ENCODE measurements around the gene TMEM154. TPM values are rescaled to one million over a fixed set of nuclear protein-coding genes. Genes with fewer than 3 reads are reported as not detected.

The TMEM154 gene
- total RNA-seq, 1 experiment from 2014 or later, result 23.3 TPM

GRCh38 chr4:152613841-152614721 lies 65.7 kb downstream of the TMEM154 start:
- BruUV-seq (replicated peaks), result no TSS peak
- TF ChIP-seq CTCF (IDR thresholded peaks at IDR 0.05; ENCODE audit: unreplicated experiment), result no peak

DNA sequence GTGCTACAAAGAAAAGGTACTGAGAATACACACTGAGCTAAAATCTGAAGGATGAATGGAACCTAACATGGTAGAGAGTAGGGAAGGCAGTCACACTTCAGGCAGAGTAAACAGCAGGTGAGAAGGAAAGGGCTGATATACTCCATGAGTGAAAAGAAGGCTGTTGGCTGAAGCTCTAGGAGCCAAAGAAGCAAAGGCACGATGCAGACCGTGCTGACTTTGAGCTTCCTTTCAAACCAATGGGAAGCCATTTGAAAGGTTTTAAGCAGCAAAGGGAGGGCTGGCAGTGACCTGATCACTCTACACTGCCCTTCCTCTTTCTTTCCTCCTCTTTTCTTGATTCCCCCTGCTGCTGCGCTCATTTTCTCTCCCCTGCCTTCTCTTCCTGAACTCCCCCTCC lies 66.4 kb downstream of the TMEM154 start:
- no peak overlapping the region for H3K27ac Mint-ChIP-seq (ENCODE audit: unreplicated experiment)
- H3K36me3 Mint-ChIP-seq (ENCODE audit: insufficient read depth, unreplicated experiment), result no peaks in the 10 kb centered on the region
- H3K27me3 Mint-ChIP-seq (ENCODE audit: unreplicated experiment), result no peaks in the 10 kb centered on the region
- no peak overlapping the region for H3K4me3 Mint-ChIP-seq (ENCODE audit: low read depth, unreplicated experiment)
- intact Hi-C loops (cut with micrococcal nuclease; ENCODE audit: unreplicated experiment), result no loop called here
- no TSS peak for BruUV-seq (replicated peaks)
- no peaks in the 10 kb centered on the region for H3K9me3 Mint-ChIP-seq (ENCODE audit: low read depth, unreplicated experiment)
- TF ChIP-seq CTCF (IDR thresholded peaks at IDR 0.05; ENCODE audit: unreplicated experiment), result no peak
- CTCF ChIA-PET, result no interaction called here
- no peak for DNase-seq
- H3K4me1 Mint-ChIP-seq (ENCODE audit: low read depth, unreplicated experiment), result peaks cover 3% of the 10 kb centered on the region

More at GRCh38 chr4:152613841-152614721, 65.7 kb downstream of the TMEM154 start:
- CTCF ChIA-PET, result no interaction called here
- no peak overlapping the region for H3K4me3 Mint-ChIP-seq (ENCODE audit: low read depth, unreplicated experiment)
- H3K27me3 Mint-ChIP-seq (ENCODE audit: unreplicated experiment), result no peaks in the 10 kb centered on the region
- H3K27ac Mint-ChIP-seq (ENCODE audit: unreplicated experiment), result no peak overlapping the region
- H3K9me3 Mint-ChIP-seq (ENCODE audit: low read depth, unreplicated experiment), result no peaks in the 10 kb centered on the region
- H3K4me1 Mint-ChIP-seq (ENCODE audit: low read depth, unreplicated experiment), result peaks cover 10% of the 10 kb centered on the region
- H3K36me3 Mint-ChIP-seq (ENCODE audit: insufficient read depth, unreplicated experiment), result no peaks in the 10 kb centered on the region
- intact Hi-C loops (cut with micrococcal nuclease; ENCODE audit: unreplicated experiment), result no loop called here
- DNase-seq, result no peak

- TF ChIP-seq CTCF (IDR thresholded peaks at IDR 0.05; ENCODE audit: unreplicated experiment), result no peak
- no TSS peak for BruUV-seq (replicated peaks)
- DNase-seq, result no peak
- H3K4me1 Mint-ChIP-seq (ENCODE audit: low read depth, unreplicated experiment), result no peaks in the 10 kb centered on the region
- H3K4me3 Mint-ChIP-seq (ENCODE audit: low read depth, unreplicated experiment), result no peak overlapping the region
- CTCF ChIA-PET, result no interaction called here
- intact Hi-C loops (cut with micrococcal nuclease; ENCODE audit: unreplicated experiment), result no loop called here
- no peaks in the 10 kb centered on the region for H3K27me3 Mint-ChIP-seq (ENCODE audit: unreplicated experiment)
- no peak overlapping the region for H3K27ac Mint-ChIP-seq (ENCODE audit: unreplicated experiment)
- no peaks in the 10 kb centered on the region for H3K9me3 Mint-ChIP-seq (ENCODE audit: low read depth, unreplicated experiment)
- no peaks in the 10 kb centered on the region for H3K36me3 Mint-ChIP-seq (ENCODE audit: insufficient read depth, unreplicated experiment)
Measured at GRCh38 chr4:152610131-152610530, 69.7 kb downstream of the TMEM154 start.

DNA sequence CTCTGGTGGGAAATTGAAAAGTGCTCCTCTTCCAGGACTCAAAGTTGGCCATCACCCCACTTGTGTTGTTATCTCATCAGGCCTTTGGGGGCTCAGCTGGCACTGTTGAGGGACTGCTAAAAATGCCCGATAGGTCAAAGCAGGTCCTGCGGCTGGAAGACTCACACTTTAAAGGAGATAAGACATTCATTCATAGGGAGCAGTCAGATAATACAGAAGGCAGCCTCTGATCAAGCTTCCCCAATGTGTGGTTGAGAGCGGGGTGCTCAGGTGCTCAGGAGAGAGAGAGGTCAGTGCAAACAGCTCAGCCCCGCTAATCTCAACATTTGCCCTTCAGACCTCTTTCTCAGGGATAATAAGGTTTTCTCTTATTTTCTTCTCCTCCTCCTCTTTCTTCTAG lies 70.3 kb downstream of the TMEM154 start:
- no peak overlapping the region for H3K27ac Mint-ChIP-seq (ENCODE audit: unreplicated experiment)
- no peaks in the 10 kb centered on the region for H3K4me1 Mint-ChIP-seq (ENCODE audit: low read depth, unreplicated experiment)

More for the DNA sequence above, 70.3 kb downstream of the TMEM154 start:
- CTCF ChIA-PET, result no interaction called here
- BruUV-seq (replicated peaks), result no TSS peak
- no peaks in the 10 kb centered on the region for H3K27me3 Mint-ChIP-seq (ENCODE audit: unreplicated experiment)
- no peaks in the 10 kb centered on the region for H3K9me3 Mint-ChIP-seq (ENCODE audit: low read depth, unreplicated experiment)
- TF ChIP-seq CTCF (IDR thresholded peaks at IDR 0.05; ENCODE audit: unreplicated experiment), result no peak
- H3K36me3 Mint-ChIP-seq (ENCODE audit: insufficient read depth, unreplicated experiment), result no peaks in the 10 kb centered on the region
- no peak overlapping the region for H3K4me3 Mint-ChIP-seq (ENCODE audit: low read depth, unreplicated experiment)
- intact Hi-C loops (cut with micrococcal nuclease; ENCODE audit: unreplicated experiment), result no loop called here
- no peak for DNase-seq

Data from Calu3 (cell line).